Measurements from ENCODE around the gene LGALS3.

- TF ChIP-seq, protein P1, sequence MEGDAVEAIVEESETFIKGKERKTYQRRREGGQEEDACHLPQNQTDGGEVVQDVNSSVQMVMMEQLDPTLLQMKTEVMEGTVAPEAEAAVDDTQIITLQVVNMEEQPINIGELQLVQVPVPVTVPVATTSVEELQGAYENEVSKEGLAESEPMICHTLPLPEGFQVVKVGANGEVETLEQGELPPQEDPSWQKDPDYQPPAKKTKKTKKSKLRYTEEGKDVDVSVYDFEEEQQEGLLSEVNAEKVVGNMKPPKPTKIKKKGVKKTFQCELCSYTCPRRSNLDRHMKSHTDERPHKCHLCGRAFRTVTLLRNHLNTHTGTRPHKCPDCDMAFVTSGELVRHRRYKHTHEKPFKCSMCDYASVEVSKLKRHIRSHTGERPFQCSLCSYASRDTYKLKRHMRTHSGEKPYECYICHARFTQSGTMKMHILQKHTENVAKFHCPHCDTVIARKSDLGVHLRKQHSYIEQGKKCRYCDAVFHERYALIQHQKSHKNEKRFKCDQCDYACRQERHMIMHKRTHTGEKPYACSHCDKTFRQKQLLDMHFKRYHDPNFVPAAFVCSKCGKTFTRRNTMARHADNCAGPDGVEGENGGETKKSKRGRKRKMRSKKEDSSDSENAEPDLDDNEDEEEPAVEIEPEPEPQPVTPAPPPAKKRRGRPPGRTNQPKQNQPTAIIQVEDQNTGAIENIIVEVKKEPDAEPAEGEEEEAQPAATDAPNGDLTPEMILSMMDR (optimal IDR thresholded peaks at IDR 0.05 in 1 of 3, IDR thresholded peaks at IDR 0.05 in 1 of 3, conservative IDR thresholded peaks at IDR 0.05 in 1 of 3; ENCODE audit: extremely low read depth in 1 of 3, insufficient read depth in 2 of 3, low read length in 3 of 3): no peak
- no peak for TF ChIP-seq EZH2 (IDR thresholded peaks at IDR 0.05; ENCODE audit: low read length)
These were observed 10.1 kb downstream of the LGALS3 start for GRCh38 chr14:55139141-55139540.

Data from keratinocyte (primary cell).